GM18907 (cell line): ENCODE measurements around the gene GAGE12D.
"Not testable (repeated sequence)": the region's sequence is repeated elsewhere in the genome, so short reads cannot be mapped to it uniquely, and the experiment has no call there.

Experiments
- ATAC-seq: cut with Tn5 transposase; IDR thresholded peaks from one replicate; pipeline ENCODE4 v1.9.1; 2021; ENCODE audit warnings: mild to moderate bottlenecking, moderate library complexity; ENCODE audit not compliant: unreplicated experiment

Gene GAGE12D, protein sequence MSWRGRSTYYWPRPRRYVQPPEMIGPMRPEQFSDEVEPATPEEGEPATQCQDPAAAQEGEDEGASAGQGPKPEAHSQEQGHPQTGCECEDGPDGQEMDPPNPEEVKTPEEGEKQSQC

DNA sequence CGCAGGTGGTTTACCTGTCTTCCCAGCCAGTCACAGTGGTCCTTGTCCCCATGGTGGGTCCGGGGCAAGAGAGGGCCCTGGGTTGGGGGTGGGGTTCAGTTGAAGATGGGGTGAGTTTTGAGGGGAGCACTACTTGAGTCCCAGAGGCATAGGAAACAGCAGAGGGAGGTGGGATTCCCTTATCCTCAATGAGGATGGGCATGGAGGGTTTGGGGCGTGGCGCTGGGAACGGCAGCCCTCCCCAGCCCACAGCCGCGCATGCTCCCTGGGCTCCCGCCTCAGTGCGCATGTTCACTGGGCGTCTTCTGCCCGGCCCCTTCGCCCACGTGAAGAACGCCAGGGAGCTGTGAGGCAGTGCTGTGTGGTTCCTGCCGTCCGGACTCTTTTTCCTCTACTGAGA, at the start of gene GAGE12D:
Gene GAGE12D (plus strand): TSS at position 301 of the 400 bp plus-strand sequence. CDS start 1,155 bp downstream, outside the sequence.
- not testable (repeated sequence) for ATAC-seq

- ATAC-seq: not testable (repeated sequence)
Observed at GRCh38 chrX:49531877-49532276, 9.7 kb upstream of the GAGE12D start, which contains the start of gene GAGE12C. Gene GAGE12C (plus strand): TSS chrX:49532177. CDS start chrX:49533332, 1,155 bp downstream.

GRCh38 chrX:49550989-49551388, 9.5 kb downstream of the GAGE12D start, which contains the start of gene GAGE12E:
Gene GAGE12E (plus strand): TSS chrX:49551289. CDS start chrX:49552444, 1,155 bp downstream.
- ATAC-seq: not testable (repeated sequence)

GRCh38 chrX:49560542-49560941, 19.0 kb downstream of the GAGE12D start, which contains the start of gene GAGE12F:
Gene GAGE12F (plus strand): TSS chrX:49560842. CDS start chrX:49561997, 1,155 bp downstream.
- not testable (repeated sequence) for ATAC-seq

DNA sequence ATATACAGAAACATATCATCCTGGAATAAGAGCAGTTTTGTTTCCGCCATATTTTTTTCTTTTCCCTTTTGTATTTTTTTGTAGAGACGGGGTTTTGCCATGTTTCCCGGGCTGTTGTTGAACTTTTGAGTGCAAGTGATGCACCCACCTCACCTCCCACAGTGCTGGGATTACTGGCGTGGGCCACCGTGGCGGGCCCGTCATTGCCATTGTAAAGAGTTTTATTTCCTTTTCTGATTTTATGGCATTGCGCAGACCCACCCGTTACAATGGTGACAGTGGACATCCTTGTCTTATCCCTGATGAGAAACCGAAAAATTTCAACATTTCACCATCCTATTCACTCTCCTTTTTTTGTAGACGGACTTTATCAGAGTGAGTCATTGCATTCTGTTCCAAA, 27.2 kb downstream of the GAGE12D start:
- ATAC-seq: not testable (repeated sequence)

- ATAC-seq: not testable (repeated sequence)
Observed at GRCh38 chrX:49569152-49569551, 27.6 kb downstream of the GAGE12D start.

GRCh38 chrX:49570100-49570499, 28.6 kb downstream of the GAGE12D start, which contains the start of gene GAGE12G:
Gene GAGE12G (plus strand): TSS chrX:49570400. CDS start chrX:49571555, 1,155 bp downstream.
- ATAC-seq: not testable (repeated sequence)

DNA sequence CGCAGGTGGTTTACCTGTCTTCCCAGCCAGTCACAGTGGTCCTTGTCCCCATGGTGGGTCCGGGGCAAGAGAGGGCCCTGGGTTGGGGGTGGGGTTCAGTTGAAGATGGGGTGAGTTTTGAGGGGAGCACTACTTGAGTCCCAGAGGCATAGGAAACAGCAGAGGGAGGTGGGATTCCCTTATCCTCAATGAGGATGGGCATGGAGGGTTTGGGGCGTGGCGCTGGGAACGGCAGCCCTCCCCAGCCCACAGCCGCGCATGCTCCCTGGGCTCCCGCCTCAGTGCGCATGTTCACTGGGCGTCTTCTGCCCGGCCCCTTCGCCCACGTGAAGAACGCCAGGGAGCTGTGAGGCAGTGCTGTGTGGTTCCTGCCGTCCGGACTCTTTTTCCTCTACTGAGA, 38.1 kb downstream of the GAGE12D start, which contains the start of gene GAGE12H:
Gene GAGE12H (plus strand): TSS at position 301 of the 400 bp plus-strand sequence. CDS start 1,155 bp downstream, outside the sequence.
- ATAC-seq: not testable (repeated sequence)

- not testable (repeated sequence) for ATAC-seq
Observed at GRCh38 chrX:49589196-49589595, 47.7 kb downstream of the GAGE12D start, which contains the start of gene GAGE2A. Gene GAGE2A (plus strand): TSS chrX:49589496. CDS start chrX:49590651, 1,155 bp downstream.

- ATAC-seq: not testable (repeated sequence)
Observed at GRCh38 chrX:49589769-49590478, 48.4 kb downstream of the GAGE12D start.

GRCh38 chrX:49590488-49590887, 49.0 kb downstream of the GAGE12D start:
- ATAC-seq: not testable (repeated sequence)
